SJSA1 (cell line): Measurements from ENCODE around the gene TRAPPC5. TPM values are rescaled to one million over a fixed set of nuclear protein-coding genes. Genes with fewer than 3 reads are reported as not detected.

Experiments used
- DNase-seq, 2 experiments: peaks; one replicate each; pipeline ENCODE4 v3.0.0-alpha.2; 2015 to 2020; ENCODE audit warnings: low spot score in 2 of 2, low read depth in 1 of 2
- H3K27ac ChIP-seq: fragments of 250-450 bp; sonication (Bioruptor Pico); 2 replicates; pipeline ENCODE4 v1.5.1; 2020; ENCODE audit warnings: mild to moderate bottlenecking, moderate library complexity
- H3K27me3 ChIP-seq: fragments of 250-450 bp; sonication (Bioruptor Pico); replicated peaks from 2 replicates; pipeline ENCODE4 v1.5.1; 2020; ENCODE audit warnings: mild to moderate bottlenecking, moderate library complexity
- H3K36me3 ChIP-seq: fragments of 250-450 bp; sonication (Bioruptor Pico); 2 replicates; pipeline ENCODE4 v1.5.1; 2020; ENCODE audit warnings: mild to moderate bottlenecking
- H3K4me1 ChIP-seq: fragments of 250-450 bp; sonication (Bioruptor Pico); replicated peaks from 2 replicates; pipeline ENCODE4 v1.6.1; 2021; ENCODE audit warnings: mild to moderate bottlenecking
- H3K4me3 ChIP-seq: fragments of 250-450 bp; sonication (Bioruptor Pico); 2 replicates; pipeline ENCODE4 v1.5.1; 2020; ENCODE audit warnings: mild to moderate bottlenecking
- H3K9me3 ChIP-seq: fragments of 250-450 bp; sonication (Bioruptor Pico); replicated peaks from 2 replicates; pipeline ENCODE4 v1.5.1; 2020; ENCODE audit warnings: mild to moderate bottlenecking
- total RNA-seq: library from RNA; depleted of rRNA; stranded (reverse); fragments of >200 nt; shearing (Covaris generic); gene quantifications from 2 replicates; pipeline ENCODE4 v1.2.3, GENCODE V29; 2014

The TRAPPC5 gene
- total RNA-seq, 1 experiment from 2014 or later, result 131 TPM

GRCh38 chr19:7674010-7675005 is 6.3 kb upstream of the TRAPPC5 start:
- DNase-seq, result peak in 1 of 2 experiments; percentile 18
- H3K36me3 ChIP-seq, result no peaks in the 10 kb centered on the region
- H3K9me3 ChIP-seq, result no peaks in the 10 kb centered on the region; the same call in 1 of the 2 replicates
- no peak overlapping the region for H3K27ac ChIP-seq
- no peaks in the 10 kb centered on the region for H3K4me1 ChIP-seq
- peaks cover 31% of the 10 kb centered on the region for H3K27me3 ChIP-seq
- H3K4me3 ChIP-seq, result no peak overlapping the region

- Histone ChIP-seq H3K27me3 (peaks cover 21% of the 10 kb centered on the region), H3K27ac (no peak overlapping the region), H3K36me3 (peaks cover 5% of the 10 kb centered on the region), H3K9me3 (no peaks in the 10 kb centered on the region; the same call in 1 of the 2 replicates), H3K4me1 (peaks cover 4% of the 10 kb centered on the region), H3K4me3 (no peak overlapping the region)
- no peak for DNase-seq
Observed at GRCh38 chr19:7676376-7676775, 4.3 kb upstream of the TRAPPC5 start.

GRCh38 chr19:7676854-7677253 is 3.8 kb upstream of the TRAPPC5 start, which contains the start of gene MCEMP1:
Gene MCEMP1, plus strand, starts transcription at chr19:7677090. Its CDS starts 31 bp downstream, at chr19:7677121.
- Histone ChIP-seq H3K27me3 (peaks cover 18% of the 10 kb centered on the region), H3K27ac (no peak within 1 kb of the TSS), H3K4me1 (peaks cover 9% of the 10 kb centered on the region), H3K9me3 (no peaks in the 10 kb centered on the region; the same call in 1 of the 2 replicates), H3K4me3 (no peak within 1 kb of the TSS), H3K36me3 (peaks cover 5% of the 10 kb centered on the region)
- DNase-seq, result no peak

DNA sequence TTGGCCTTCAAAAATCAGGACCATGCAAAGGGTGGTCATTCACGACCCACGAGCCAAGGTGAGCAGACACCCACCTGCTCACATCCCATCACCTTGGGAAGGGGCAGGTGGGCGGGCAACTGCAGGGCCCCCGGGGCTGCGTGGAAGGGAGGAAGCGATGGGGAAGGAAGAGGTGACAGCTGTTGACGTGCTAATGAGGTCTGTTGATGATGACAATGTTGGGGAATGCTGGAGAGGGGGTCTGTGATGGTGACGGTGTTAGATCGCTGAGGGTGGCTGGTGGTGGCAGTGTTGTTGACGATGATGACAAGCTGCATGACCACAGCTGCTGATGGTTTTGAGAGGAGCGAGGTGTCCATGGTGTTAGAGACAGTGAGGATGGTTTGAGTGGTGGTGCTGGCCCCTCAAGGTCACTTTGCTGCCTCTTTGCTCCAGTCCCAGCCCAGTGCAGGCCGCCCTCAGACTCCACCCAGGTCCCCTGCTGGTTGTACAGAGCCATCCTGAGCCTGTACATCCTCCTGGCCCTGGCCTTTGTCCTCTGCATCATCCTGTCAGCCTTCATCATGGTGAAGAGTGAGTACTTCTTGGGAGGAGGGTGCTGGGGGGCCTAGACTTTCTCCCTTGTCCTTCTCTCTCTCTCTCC is 2.8 kb upstream of the TRAPPC5 start:
- Histone ChIP-seq H3K4me1 (peaks cover 9% of the 10 kb centered on the region), H3K9me3 (no peaks in the 10 kb centered on the region; the same call in 1 of the 2 replicates), H3K27ac (no peak overlapping the region), H3K36me3 (peaks cover 15% of the 10 kb centered on the region), H3K27me3 (peaks cover 15% of the 10 kb centered on the region; the same call in 1 of the 2 replicates), H3K4me3 (no peak overlapping the region)
- no peak for DNase-seq

GRCh38 chr19:7678971-7679751 is 1.5 kb upstream of the TRAPPC5 start:
- Histone ChIP-seq H3K36me3 (peaks cover 28% of the 10 kb centered on the region), H3K4me3 (no peak overlapping the region), H3K27ac (no peak overlapping the region), H3K27me3 (peaks cover 15% of the 10 kb centered on the region; the same call in 1 of the 2 replicates), H3K9me3 (no peaks in the 10 kb centered on the region), H3K4me1 (peaks cover 9% of the 10 kb centered on the region)
- DNase-seq, result no peak

GRCh38 chr19:7679771-7680605 is 645 bp upstream of the TRAPPC5 start:
- Histone ChIP-seq H3K27ac (no peak overlapping the region), H3K36me3 (peaks cover 29% of the 10 kb centered on the region), H3K27me3 (peaks cover 15% of the 10 kb centered on the region; the same call in 1 of the 2 replicates), H3K9me3 (no peaks in the 10 kb centered on the region), H3K4me3 (peak overlapping the region; percentile 95), H3K4me1 (peaks cover 9% of the 10 kb centered on the region)
- no peak for DNase-seq

DNA sequence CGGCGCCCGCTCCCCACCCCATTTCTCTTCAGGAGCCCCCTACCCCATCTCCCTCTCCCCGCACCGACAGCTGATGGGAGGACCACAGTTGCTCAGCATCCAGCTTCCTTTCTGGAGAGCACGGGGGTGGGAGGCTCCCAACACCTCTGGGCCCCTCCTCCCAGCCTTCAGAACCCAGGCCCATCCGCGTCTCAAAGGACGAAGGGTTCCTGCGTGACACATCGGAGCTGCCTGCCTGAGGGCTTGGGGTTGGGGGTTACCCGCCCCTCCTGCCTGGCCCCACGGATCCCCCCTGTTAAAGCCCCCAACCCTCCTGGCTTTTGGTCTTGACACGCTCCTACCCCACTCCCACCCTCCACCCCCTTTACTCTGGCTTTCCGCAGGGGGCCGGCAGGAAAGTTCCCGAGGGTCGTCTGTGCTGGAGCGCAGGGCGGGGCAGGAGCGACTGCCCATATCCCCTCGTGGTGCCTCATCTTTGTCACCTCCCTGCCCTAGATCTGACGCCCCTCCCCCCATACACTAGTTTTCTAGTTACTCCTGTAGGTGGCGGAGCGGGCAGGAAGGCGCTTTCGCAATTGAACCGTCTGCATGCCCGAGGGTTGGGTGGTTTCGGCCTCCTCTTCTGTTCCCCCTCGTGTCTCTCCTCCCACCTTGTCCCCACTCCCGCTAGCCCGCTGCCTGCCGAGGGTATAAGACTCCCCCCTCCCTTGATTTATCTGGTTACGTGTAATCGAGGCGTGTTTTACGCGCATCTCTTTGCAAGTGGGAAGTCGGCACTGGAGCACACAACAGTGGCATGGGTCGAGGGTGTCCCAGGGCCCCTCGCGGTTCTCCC is 924 bp downstream of the TRAPPC5 start:
- DNase-seq, result peak; percentile 18 to 64
- no peak overlapping the region for H3K27ac ChIP-seq
- H3K36me3 ChIP-seq, result peaks cover 29% of the 10 kb centered on the region
- H3K4me3 ChIP-seq, result peak overlapping the region; percentile 95
- H3K27me3 ChIP-seq, result peaks cover 13% of the 10 kb centered on the region; the same call in 1 of the 2 replicates
- H3K4me1 ChIP-seq, result peaks cover 9% of the 10 kb centered on the region
- H3K9me3 ChIP-seq, result no peaks in the 10 kb centered on the region

GRCh38 chr19:7682175-7682855 is 1.7 kb downstream of the TRAPPC5 start:
- peaks cover 29% of the 10 kb centered on the region for H3K36me3 ChIP-seq
- H3K27ac ChIP-seq, result no peak overlapping the region
- no peak overlapping the region for H3K4me3 ChIP-seq
- DNase-seq, result no peak
- peaks cover 7% of the 10 kb centered on the region; the same call in 1 of the 2 replicates for H3K27me3 ChIP-seq
- no peaks in the 10 kb centered on the region for H3K9me3 ChIP-seq
- H3K4me1 ChIP-seq, result peaks cover 9% of the 10 kb centered on the region

DNA sequence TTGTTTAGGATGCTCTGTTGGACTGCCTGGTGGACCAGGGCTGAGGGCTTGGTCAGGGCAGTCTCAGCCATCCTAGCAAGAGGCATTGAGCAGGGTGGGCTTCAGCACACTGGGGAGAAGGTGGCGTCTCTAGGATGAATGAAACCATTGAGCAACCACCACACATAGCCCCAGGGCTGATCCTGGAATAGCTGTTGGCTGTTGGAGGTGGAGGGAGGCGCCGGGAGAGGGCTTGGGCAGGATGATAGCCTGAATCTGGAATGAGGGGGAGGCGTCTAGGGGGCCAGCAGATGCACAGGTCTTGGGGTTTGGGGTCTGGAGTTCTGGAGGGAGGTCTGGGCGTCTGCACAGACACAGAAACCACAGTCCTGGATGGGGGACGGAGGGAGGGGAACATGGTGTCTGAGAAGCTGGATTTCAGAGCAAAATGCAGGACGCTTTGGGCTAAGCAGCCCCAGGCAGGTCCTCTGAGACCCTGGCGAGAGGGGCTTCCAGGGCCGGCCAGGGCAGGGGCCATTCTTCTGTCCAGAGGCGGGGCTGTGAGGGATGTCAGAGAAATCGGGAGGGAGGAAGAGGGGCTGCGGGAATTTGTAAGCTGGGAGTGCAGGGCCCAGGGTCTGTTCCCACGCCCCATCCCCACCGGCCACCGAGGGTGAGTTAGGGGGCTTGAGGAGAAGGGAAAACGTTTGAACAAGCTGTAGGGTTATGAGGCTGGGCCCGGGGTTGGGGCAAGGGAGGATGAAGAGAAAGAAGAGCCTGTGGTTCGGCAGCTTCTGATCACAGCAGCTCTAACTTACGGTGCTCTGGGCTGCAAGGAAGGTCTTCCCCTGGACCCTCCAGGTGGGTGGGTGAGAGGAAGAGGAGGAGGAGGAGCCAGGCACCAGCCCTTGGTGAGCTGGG is 5.2 kb downstream of the TRAPPC5 start:
- Histone ChIP-seq H3K27ac (no peak overlapping the region), H3K27me3 (no peaks in the 10 kb centered on the region), H3K4me1 (peaks cover 5% of the 10 kb centered on the region; the same call in 1 of the 2 replicates), H3K4me3 (no peak overlapping the region), H3K36me3 (peaks cover 27% of the 10 kb centered on the region), H3K9me3 (no peaks in the 10 kb centered on the region)
- DNase-seq, result no peak

GRCh38 chr19:7687177-7687576 is 6.5 kb downstream of the TRAPPC5 start:
- H3K27ac ChIP-seq, result no peak overlapping the region
- H3K4me3 ChIP-seq, result no peak overlapping the region
- no peak for DNase-seq
- H3K36me3 ChIP-seq, result peaks cover 21% of the 10 kb centered on the region
- H3K4me1 ChIP-seq, result no peaks in the 10 kb centered on the region
- H3K9me3 ChIP-seq, result no peaks in the 10 kb centered on the region
- no peaks in the 10 kb centered on the region for H3K27me3 ChIP-seq

DNA sequence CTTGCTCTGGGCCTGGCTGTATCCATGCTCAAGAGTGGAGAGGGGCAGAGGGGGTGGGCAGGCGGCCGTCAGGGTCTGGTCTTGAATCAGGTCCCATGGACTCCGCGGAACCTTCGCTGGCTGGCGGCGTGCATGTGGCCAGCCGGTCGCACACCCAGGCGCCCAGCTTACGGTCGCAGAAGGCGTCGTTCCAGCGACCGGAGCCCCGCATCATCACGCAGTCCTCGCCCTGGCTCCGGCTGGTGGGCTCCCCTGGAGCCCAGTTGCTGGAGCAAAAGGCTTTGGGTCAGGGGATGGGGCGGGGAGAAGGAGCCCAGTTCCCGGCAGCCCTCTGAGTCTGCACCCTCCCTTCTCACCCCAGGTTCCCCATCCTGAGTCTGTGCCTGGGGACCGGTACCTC is 8.5 kb downstream of the TRAPPC5 start:
- H3K9me3 ChIP-seq, result no peaks in the 10 kb centered on the region
- no peak for DNase-seq
- H3K4me1 ChIP-seq, result no peaks in the 10 kb centered on the region
- no peaks in the 10 kb centered on the region for H3K27me3 ChIP-seq
- H3K36me3 ChIP-seq, result peaks cover under 1% of the 10 kb centered on the region; the same call in 1 of the 2 replicates
- H3K27ac ChIP-seq, result no peak overlapping the region
- H3K4me3 ChIP-seq, result no peak overlapping the region
